Neural crest cell (in vitro differentiated cells): ENCODE results near the gene PATJ. TPM values are rescaled to one million over a fixed set of nuclear protein-coding genes. Genes with fewer than 3 reads are reported as not detected.

Source experiments
- DNase-seq: peaks from one replicate; pipeline ENCODE4 v3.0.0; 2021; ENCODE audit warnings: low read depth, mixed read lengths, low spot score
- H3K27ac Mint-ChIP-seq: one replicate; pipeline ENCODE4 v1.8.0; 2021; ENCODE audit warnings: mild to moderate bottlenecking, mixed read lengths; ENCODE audit not compliant: unreplicated experiment
- H3K27me3 Mint-ChIP-seq: 2 replicates; pipeline ENCODE4 v1.8.0; 2021; ENCODE audit warnings: low read depth, mild to moderate bottlenecking, mixed read lengths
- H3K36me3 Mint-ChIP-seq: 2 replicates; pipeline ENCODE4 v1.8.0; 2021; ENCODE audit warnings: low read depth, mild to moderate bottlenecking, mixed read lengths
- H3K4me1 Mint-ChIP-seq: 2 replicates; pipeline ENCODE4 v1.8.0; 2021; ENCODE audit warnings: mixed read lengths
- H3K4me3 Mint-ChIP-seq: one replicate; pipeline ENCODE4 v1.8.0; 2021; ENCODE audit warnings: mild to moderate bottlenecking, mixed read lengths
- H3K9me3 Mint-ChIP-seq: 2 replicates; pipeline ENCODE4 v1.8.0; 2021; ENCODE audit warnings: mixed read lengths
- total RNA-seq: library from RNA; stranded (reverse); gene quantifications from 2 replicates; pipeline ENCODE4 v1.2.1, GENCODE V29; 2021
- TF ChIP-seq, protein P1 (sequence below): fragments of 200-600 bp; sonication (generic); conservative IDR thresholded peaks from 2 replicates; pipeline ENCODE4 v1.5.0; 2021; ENCODE audit warnings: antibody characterized with exemption, mild to moderate bottlenecking

Gene PATJ
- total RNA-seq, 1 donor from 2014 or later = 3.9 TPM

DNA sequence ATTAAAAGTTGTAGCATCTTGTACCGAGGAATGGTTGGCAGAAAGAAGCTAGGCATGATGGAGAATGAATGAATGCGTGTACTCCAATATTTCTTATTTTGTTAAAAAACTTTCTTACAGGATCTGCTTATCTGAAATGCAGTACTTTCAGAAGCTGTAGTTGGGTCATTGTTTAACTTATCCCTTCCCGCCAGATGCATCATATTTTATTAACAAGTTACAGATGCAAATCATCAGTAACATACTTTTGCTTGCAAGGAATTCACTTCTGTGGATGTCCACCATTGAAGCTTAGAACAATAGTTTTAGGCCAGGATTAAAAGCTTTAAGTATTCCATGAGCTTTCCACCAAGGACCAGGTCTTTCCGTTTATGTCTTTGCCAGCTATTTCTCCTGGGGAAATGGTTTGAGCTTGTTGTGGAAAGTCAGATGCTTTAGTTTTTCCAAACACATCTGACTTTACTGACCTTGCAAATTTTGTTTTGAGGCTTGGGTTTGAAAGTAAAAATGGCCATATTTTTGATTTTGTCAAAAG, 65.4 kb downstream of the PATJ start:
- Mint-ChIP-seq H3K9me3 (no peaks in the 10 kb centered on the region), H3K27me3 (no peaks in the 10 kb centered on the region), H3K27ac (no peak overlapping the region), H3K36me3 (no peaks in the 10 kb centered on the region), H3K4me1 (no peaks in the 10 kb centered on the region), H3K4me3 (no peak overlapping the region)
- TF ChIP-seq, protein P1, sequence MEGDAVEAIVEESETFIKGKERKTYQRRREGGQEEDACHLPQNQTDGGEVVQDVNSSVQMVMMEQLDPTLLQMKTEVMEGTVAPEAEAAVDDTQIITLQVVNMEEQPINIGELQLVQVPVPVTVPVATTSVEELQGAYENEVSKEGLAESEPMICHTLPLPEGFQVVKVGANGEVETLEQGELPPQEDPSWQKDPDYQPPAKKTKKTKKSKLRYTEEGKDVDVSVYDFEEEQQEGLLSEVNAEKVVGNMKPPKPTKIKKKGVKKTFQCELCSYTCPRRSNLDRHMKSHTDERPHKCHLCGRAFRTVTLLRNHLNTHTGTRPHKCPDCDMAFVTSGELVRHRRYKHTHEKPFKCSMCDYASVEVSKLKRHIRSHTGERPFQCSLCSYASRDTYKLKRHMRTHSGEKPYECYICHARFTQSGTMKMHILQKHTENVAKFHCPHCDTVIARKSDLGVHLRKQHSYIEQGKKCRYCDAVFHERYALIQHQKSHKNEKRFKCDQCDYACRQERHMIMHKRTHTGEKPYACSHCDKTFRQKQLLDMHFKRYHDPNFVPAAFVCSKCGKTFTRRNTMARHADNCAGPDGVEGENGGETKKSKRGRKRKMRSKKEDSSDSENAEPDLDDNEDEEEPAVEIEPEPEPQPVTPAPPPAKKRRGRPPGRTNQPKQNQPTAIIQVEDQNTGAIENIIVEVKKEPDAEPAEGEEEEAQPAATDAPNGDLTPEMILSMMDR = no peak
- no peak for DNase-seq

DNA sequence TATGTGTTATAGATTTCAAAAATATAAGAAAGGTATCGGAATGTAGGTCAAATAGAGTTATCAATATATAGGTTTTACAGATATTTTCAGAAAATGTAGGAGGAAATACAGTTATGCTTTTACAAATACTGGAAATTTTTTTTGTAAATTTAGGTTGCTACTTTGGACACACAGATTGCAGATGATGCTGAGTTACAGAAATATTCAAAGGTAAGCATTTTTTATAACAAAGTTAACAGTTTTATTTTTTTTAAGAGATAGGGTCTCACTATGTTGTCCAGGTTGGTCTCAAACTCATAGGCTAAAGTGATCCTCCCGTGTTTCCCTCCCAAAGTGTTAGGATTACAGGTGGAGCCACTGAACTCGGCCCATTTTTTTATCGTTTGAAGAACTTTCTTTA, 66.0 kb downstream of the PATJ start:
- no peak overlapping the region for H3K4me3 Mint-ChIP-seq
- H3K27me3 Mint-ChIP-seq = no peaks in the 10 kb centered on the region
- H3K9me3 Mint-ChIP-seq = no peaks in the 10 kb centered on the region
- no peak for DNase-seq
- TF ChIP-seq, protein P1 = no peak
- no peak overlapping the region for H3K27ac Mint-ChIP-seq
- no peaks in the 10 kb centered on the region for H3K4me1 Mint-ChIP-seq
- H3K36me3 Mint-ChIP-seq = no peaks in the 10 kb centered on the region

DNA sequence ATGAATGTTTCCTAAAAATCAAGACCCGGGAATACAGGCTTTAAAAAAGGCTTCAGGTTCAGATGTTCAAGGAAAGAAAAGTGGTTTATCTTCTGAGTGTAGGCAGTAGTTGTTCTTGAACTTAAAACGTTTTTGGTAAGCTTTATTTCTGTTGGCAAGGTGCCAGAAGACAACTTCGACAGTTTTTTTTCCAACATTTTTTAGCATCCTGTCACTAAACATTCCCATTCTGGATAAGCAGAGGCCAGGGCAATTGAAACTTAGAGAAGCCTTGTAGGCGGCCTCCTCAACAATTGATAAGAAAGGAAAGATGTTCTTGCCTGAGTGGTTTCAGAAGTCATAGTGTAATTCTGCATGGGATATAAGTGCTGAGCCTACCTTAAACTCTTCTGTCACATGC, 66.7 kb downstream of the PATJ start:
- DNase-seq = no peak
- Mint-ChIP-seq H3K4me3 (no peak overlapping the region), H3K27me3 (no peaks in the 10 kb centered on the region), H3K4me1 (no peaks in the 10 kb centered on the region), H3K9me3 (no peaks in the 10 kb centered on the region), H3K36me3 (no peaks in the 10 kb centered on the region), H3K27ac (no peak overlapping the region)
- TF ChIP-seq, protein P1 = no peak

DNA sequence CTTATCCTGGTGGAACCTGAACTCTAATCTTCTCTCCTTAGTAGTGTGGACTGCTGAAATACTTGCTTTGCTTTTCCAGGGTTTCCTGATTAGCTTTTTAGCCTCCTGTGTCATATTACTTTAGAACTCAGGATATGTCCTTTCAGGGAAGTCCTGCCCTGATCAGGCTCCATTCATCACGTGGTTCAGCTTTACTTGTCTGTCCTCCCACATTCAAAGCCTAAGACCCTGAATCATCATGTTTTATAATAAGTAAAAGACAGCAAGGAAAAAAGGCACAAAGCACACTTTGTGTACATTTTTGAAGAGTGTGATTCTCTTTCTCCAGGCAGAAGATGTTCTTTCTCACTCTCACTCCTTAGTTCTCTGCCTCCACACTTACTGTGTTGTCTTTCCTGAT, 70.6 kb downstream of the PATJ start:
- DNase-seq = no peak
- Mint-ChIP-seq H3K9me3 (no peaks in the 10 kb centered on the region), H3K4me3 (no peak overlapping the region), H3K27me3 (no peaks in the 10 kb centered on the region), H3K4me1 (peaks cover under 1% of the 10 kb centered on the region), H3K36me3 (no peaks in the 10 kb centered on the region), H3K27ac (no peak overlapping the region)
- TF ChIP-seq, protein P1 = no peak

DNA sequence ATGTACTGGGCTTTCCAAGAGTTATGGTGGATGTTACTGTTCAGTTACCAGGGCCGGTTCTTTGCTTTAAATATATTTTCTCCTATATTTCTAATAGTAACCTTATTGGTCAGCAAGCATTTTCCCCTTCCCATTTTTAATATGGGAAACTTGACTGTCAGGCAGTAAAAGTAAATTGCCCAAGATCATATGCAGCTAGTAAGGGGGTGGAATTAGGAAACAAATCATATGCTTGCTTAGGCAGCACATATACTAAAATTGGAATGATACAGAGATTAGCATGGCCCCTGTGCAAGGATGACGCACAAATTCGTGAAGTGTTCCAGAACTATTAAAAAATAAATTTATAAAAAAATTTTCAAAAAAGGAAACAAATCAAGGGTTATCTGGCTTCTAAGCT, 73.9 kb downstream of the PATJ start:
- H3K9me3 Mint-ChIP-seq = no peaks in the 10 kb centered on the region
- no peak overlapping the region for H3K27ac Mint-ChIP-seq
- no peak overlapping the region for H3K4me3 Mint-ChIP-seq
- no peak for DNase-seq
- TF ChIP-seq, protein P1 = no peak
- H3K4me1 Mint-ChIP-seq = peaks cover 4% of the 10 kb centered on the region
- no peaks in the 10 kb centered on the region for H3K27me3 Mint-ChIP-seq
- H3K36me3 Mint-ChIP-seq = no peaks in the 10 kb centered on the region

DNA sequence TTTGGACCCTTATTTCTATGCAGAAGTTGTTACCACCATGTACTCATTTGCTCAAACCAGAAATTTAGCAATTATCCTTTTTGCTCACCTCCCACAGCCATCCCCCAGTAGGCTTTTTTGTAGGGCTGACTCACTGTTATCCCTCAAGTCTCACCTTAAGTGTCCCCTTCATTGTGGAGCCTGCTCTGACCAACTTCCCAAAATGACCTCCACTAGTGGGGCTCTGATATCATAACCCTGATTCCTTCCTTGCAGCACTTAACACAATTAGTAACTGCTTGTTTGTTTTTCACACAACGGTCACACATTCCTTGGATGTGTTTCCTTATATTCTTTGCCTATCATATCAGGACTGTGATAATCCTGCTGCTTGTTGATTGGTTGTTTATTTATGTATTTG, 76.7 kb downstream of the PATJ start:
- no peaks in the 10 kb centered on the region for H3K27me3 Mint-ChIP-seq
- H3K27ac Mint-ChIP-seq = no peak overlapping the region
- no peak for DNase-seq
- H3K9me3 Mint-ChIP-seq = no peaks in the 10 kb centered on the region
- TF ChIP-seq, protein P1 = no peak
- no peak overlapping the region for H3K4me3 Mint-ChIP-seq
- peaks cover 4% of the 10 kb centered on the region for H3K4me1 Mint-ChIP-seq
- peaks cover 2% of the 10 kb centered on the region for H3K36me3 Mint-ChIP-seq
